NT2/D1 (cell line): Measurements from ENCODE around the gene SMIM12.

Experiments
- SUZ12 ChIP-seq: IDR thresholded peaks from 2 replicates; pipeline ENCODE4 v1.6.1; 2011; ENCODE audit not compliant: insufficient read length, insufficient read depth; ENCODE audit errors: extremely low read depth
- YY1 ChIP-seq: IDR thresholded peaks from 2 replicates; pipeline ENCODE4 v1.6.1; 2011; ENCODE audit not compliant: insufficient read length, insufficient read depth
- ZNF274 ChIP-seq: IDR thresholded peaks from 2 replicates; pipeline ENCODE4 v1.6.1; 2011; ENCODE audit warnings: mild to moderate bottlenecking, low read depth, low read length

- TF ChIP-seq ZNF274 (no peak), SUZ12 (no peak), YY1 (no peak)
These were observed 45.5 kb upstream of the SMIM12 start for GRCh38 chr1:34905098-34905459.
